ENCODE data around the gene CTIF. TPM values are rescaled to one million over a fixed set of nuclear protein-coding genes. Genes with fewer than 3 reads are reported as not detected.

The CTIF gene
- total and polyA plus RNA-seq, 4 donors: 12.2 to 45.7 (median 32.6) TPM

GRCh38 chr18:48893608-48894600 is 355.1 kb downstream of the CTIF start:
- ATAC-seq (ENCODE audit: insufficient read depth, low FRiP score): no peak
- DNase-seq: peak in 1 of 3 donors; percentile 10

GRCh38 chr18:48894799-48895346 is 356.0 kb downstream of the CTIF start:
- no peak overlapping the region for H3K4me3 ChIP-seq
- H3K27me3 ChIP-seq (ENCODE audit: control insufficient read depth in 3 of 3, insufficient read depth in 3 of 3, low read length in 2 of 3): no peaks in the 10 kb centered on the region
- no peak overlapping the region for H3K9ac ChIP-seq (ENCODE audit: insufficient read depth in 1 of 2, low read length in 2 of 2)
- ATAC-seq (ENCODE audit: insufficient read depth, low FRiP score): no peak
- TF ChIP-seq CTCF (IDR thresholded peaks at IDR 0.05; ENCODE audit: control extremely low read depth, extremely low read depth): no peak
- no peaks in the 10 kb centered on the region for H3K36me3 ChIP-seq (ENCODE audit: control insufficient read depth in 4 of 4, insufficient read depth in 4 of 4, low read length in 4 of 4)
- H3K4me1 ChIP-seq (ENCODE audit: control insufficient read depth in 5 of 5, insufficient read depth in 5 of 5, low read length in 5 of 5): peaks cover 0 to 14% (median 10%) of the 10 kb centered on the region in 5 donors
- H3K27ac ChIP-seq (ENCODE audit: low read depth in 1 of 2, low read length in 1 of 2): no peak overlapping the region
- 83 to 85% methylated on average over 5 of the region's 5 CpGs for whole genome bisulfite sequencing, 2 donors
- no peak for DNase-seq
- H3K9me3 ChIP-seq (ENCODE audit: control insufficient read depth in 4 of 4, insufficient read depth in 3 of 4, low read length in 3 of 4): no peaks in the 10 kb centered on the region

More at GRCh38 chr18:48893608-48894600, 355.1 kb downstream of the CTIF start:
- no peaks in the 10 kb centered on the region for H3K9me3 ChIP-seq (ENCODE audit: control insufficient read depth in 4 of 4, insufficient read depth in 3 of 4, low read length in 3 of 4)
- no peak overlapping the region for H3K4me3 ChIP-seq
- H3K27ac ChIP-seq (ENCODE audit: low read depth in 1 of 2, low read length in 1 of 2): no peak overlapping the region
- H3K27me3 ChIP-seq (ENCODE audit: control insufficient read depth in 3 of 3, insufficient read depth in 3 of 3, low read length in 2 of 3): no peaks in the 10 kb centered on the region
- no peak for TF ChIP-seq CTCF (IDR thresholded peaks at IDR 0.05; ENCODE audit: control extremely low read depth, extremely low read depth)
- H3K9ac ChIP-seq (ENCODE audit: insufficient read depth in 1 of 2, low read length in 2 of 2): no peak overlapping the region
- H3K4me1 ChIP-seq (ENCODE audit: control insufficient read depth in 5 of 5, insufficient read depth in 5 of 5, low read length in 5 of 5): peaks cover 0 to 23% (median 15%) of the 10 kb centered on the region in 5 donors
- H3K36me3 ChIP-seq (ENCODE audit: control insufficient read depth in 4 of 4, insufficient read depth in 4 of 4, low read length in 4 of 4): no peaks in the 10 kb centered on the region
- WGBS, 2 donors: 84 to 88% methylated on average over 25 of the region's 25 CpGs

- no peaks in the 10 kb centered on the region for H3K36me3 ChIP-seq (ENCODE audit: control insufficient read depth in 4 of 4, insufficient read depth in 4 of 4, low read length in 4 of 4)
- DNase-seq (no peak), ATAC-seq (ENCODE audit: insufficient read depth, low FRiP score) (no peak)
- H3K27me3 ChIP-seq (ENCODE audit: control insufficient read depth in 3 of 3, insufficient read depth in 3 of 3, low read length in 2 of 3): no peaks in the 10 kb centered on the region
- no peak overlapping the region for H3K4me3 ChIP-seq
- no peak for TF ChIP-seq CTCF (IDR thresholded peaks at IDR 0.05; ENCODE audit: control extremely low read depth, extremely low read depth)
- H3K9me3 ChIP-seq (ENCODE audit: control insufficient read depth in 4 of 4, insufficient read depth in 3 of 4, low read length in 3 of 4): no peaks in the 10 kb centered on the region
- H3K27ac ChIP-seq (ENCODE audit: low read depth in 1 of 2, low read length in 1 of 2): peak overlapping the region in 1 of 2 donors; percentile 65
- H3K4me1 ChIP-seq (ENCODE audit: control insufficient read depth in 5 of 5, insufficient read depth in 5 of 5, low read length in 5 of 5): peaks cover 0 to 13% (median 10%) of the 10 kb centered on the region in 5 donors
- 48 to 64% methylated on average over 8 of the region's 8 CpGs for WGBS, 2 donors
- H3K9ac ChIP-seq (ENCODE audit: insufficient read depth in 1 of 2, low read length in 2 of 2): no peak overlapping the region
These were observed 357.6 kb downstream of the CTIF start for GRCh38 chr18:48896326-48896874.
